NCI-H2029 (cell line): ENCODE results near the gene ASCL2.
"Not testable (repeated sequence)": the region's sequence is repeated elsewhere in the genome, so short reads cannot be mapped to it uniquely, and the experiment has no call there.

ENCODE experiments used
- DNase-seq: peaks from one replicate; lab custom pipeline; 2025; lab: John Stamatoyannopoulos, UW

The ASCL2 gene

GRCh38 chr11:2260491-2261364 lies 9.7 kb downstream of the ASCL2 start:
- no peak for DNase-seq

GRCh38 chr11:2259897-2260451 lies 10.4 kb downstream of the ASCL2 start:
- no peak for DNase-seq

- DNase-seq = no peak
Measured at GRCh38 chr11:2259466-2259830, 10.9 kb downstream of the ASCL2 start.

GRCh38 chr11:2258501-2259465 lies 11.6 kb downstream of the ASCL2 start:
- no peak for DNase-seq

- no peak for DNase-seq
Measured at GRCh38 chr11:2256951-2257700, 13.3 kb downstream of the ASCL2 start.

GRCh38 chr11:2256293-2256913 lies 14.0 kb downstream of the ASCL2 start:
- no peak for DNase-seq

- DNase-seq = no peak
Measured at GRCh38 chr11:2252018-2252417, 18.4 kb downstream of the ASCL2 start.

GRCh38 chr11:2251138-2251537 lies 19.2 kb downstream of the ASCL2 start:
- DNase-seq = no peak

GRCh38 chr11:2250485-2250884 lies 19.9 kb downstream of the ASCL2 start:
- DNase-seq = no peak

GRCh38 chr11:2250041-2250440 lies 20.3 kb downstream of the ASCL2 start:
- DNase-seq = no peak

- DNase-seq = no peak
Measured at GRCh38 chr11:2249189-2249916, 21.0 kb downstream of the ASCL2 start.

GRCh38 chr11:2248762-2249161 lies 21.6 kb downstream of the ASCL2 start:
- no peak for DNase-seq

GRCh38 chr11:2248242-2248641 lies 22.1 kb downstream of the ASCL2 start:
- no peak for DNase-seq

- no peak for DNase-seq
Measured at GRCh38 chr11:2247496-2247895, 22.9 kb downstream of the ASCL2 start.

GRCh38 chr11:2240834-2241233 lies 29.6 kb downstream of the ASCL2 start:
- DNase-seq = no peak

- DNase-seq = no peak
Measured at GRCh38 chr11:2237457-2238238, 32.7 kb downstream of the ASCL2 start.

- DNase-seq = not testable (repeated sequence)
Measured at GRCh38 chr11:2236381-2237134, 33.8 kb downstream of the ASCL2 start.

GRCh38 chr11:2235588-2236326 lies 34.6 kb downstream of the ASCL2 start:
- DNase-seq = no peak
